Brain microvascular endothelial cell (primary cell): ENCODE data around the gene TRPV5.

Experiments
- DNase-seq: peaks from one replicate; pipeline ENCODE4 v3.0.0-alpha.2; 2020
- H3K27ac ChIP-seq: fragments of 250-450 bp; sonication (Bioruptor Pico); 2 replicates; pipeline ENCODE4 v1.5.1; 2020; ENCODE audit warnings: mild to moderate bottlenecking, moderate library complexity
- H3K27me3 ChIP-seq: fragments of 250-450 bp; sonication (Bioruptor Pico); replicated peaks from 2 replicates; pipeline ENCODE4 v1.5.1; 2020; ENCODE audit warnings: mild to moderate bottlenecking
- H3K36me3 ChIP-seq: fragments of 250-450 bp; sonication (Bioruptor Pico); replicated peaks from 2 replicates; pipeline ENCODE4 v1.5.1; 2020; ENCODE audit warnings: mild to moderate bottlenecking
- H3K4me3 ChIP-seq: 2 replicates; pipeline ENCODE4 v1.5.1; 2011; ENCODE audit warnings: low read depth, mild to moderate bottlenecking, control low read depth, low read length, moderate library complexity
- CTCF ChIP-seq: IDR thresholded peaks from 2 replicates; pipeline ENCODE4 v1.5.1; 2011; ENCODE audit warnings: low read depth, mild to moderate bottlenecking, moderate library complexity, low read length, control low read depth, inconsistent platforms; ENCODE audit errors: missing control alignments
- in situ Hi-C: cut with HindIII; loops from 2 replicates; pipeline ENCODE4 v1.10.0; 2017; ENCODE audit warnings: low sequenced_read_pairs, low pct_ligation_motif_present

The TRPV5 gene

GRCh38 chr7:142867097-142867378 lies 66.5 kb downstream of the TRPV5 start:
- no peak for DNase-seq
- H3K36me3 ChIP-seq: no peaks in the 10 kb centered on the region
- in situ Hi-C loops: no loop called here
- no peak overlapping the region for H3K27ac ChIP-seq
- no peaks in the 10 kb centered on the region for H3K27me3 ChIP-seq
- no peak for TF ChIP-seq CTCF
- H3K4me3 ChIP-seq: no peak overlapping the region

- Histone ChIP-seq H3K27ac (no peak overlapping the region), H3K4me3 (no peak overlapping the region), H3K36me3 (no peaks in the 10 kb centered on the region), H3K27me3 (no peaks in the 10 kb centered on the region)
- peak; percentile 73 for TF ChIP-seq CTCF
- no peak for DNase-seq
- in situ Hi-C loops: no loop called here
Measured at GRCh38 chr7:142866361-142867096, 67.0 kb downstream of the TRPV5 start.

GRCh38 chr7:142865766-142866165 lies 67.8 kb downstream of the TRPV5 start:
- no peak overlapping the region for H3K4me3 ChIP-seq
- in situ Hi-C loops: no loop called here
- no peaks in the 10 kb centered on the region for H3K36me3 ChIP-seq
- no peak for DNase-seq
- no peak for TF ChIP-seq CTCF
- no peak overlapping the region for H3K27ac ChIP-seq
- H3K27me3 ChIP-seq: no peaks in the 10 kb centered on the region

- Histone ChIP-seq H3K27ac (no peak overlapping the region), H3K36me3 (no peaks in the 10 kb centered on the region), H3K27me3 (no peaks in the 10 kb centered on the region), H3K4me3 (no peak overlapping the region)
- no peak for TF ChIP-seq CTCF
- in situ Hi-C loops: no loop called here
- no peak for DNase-seq
Measured at GRCh38 chr7:142864980-142865747, 68.4 kb downstream of the TRPV5 start.

DNA sequence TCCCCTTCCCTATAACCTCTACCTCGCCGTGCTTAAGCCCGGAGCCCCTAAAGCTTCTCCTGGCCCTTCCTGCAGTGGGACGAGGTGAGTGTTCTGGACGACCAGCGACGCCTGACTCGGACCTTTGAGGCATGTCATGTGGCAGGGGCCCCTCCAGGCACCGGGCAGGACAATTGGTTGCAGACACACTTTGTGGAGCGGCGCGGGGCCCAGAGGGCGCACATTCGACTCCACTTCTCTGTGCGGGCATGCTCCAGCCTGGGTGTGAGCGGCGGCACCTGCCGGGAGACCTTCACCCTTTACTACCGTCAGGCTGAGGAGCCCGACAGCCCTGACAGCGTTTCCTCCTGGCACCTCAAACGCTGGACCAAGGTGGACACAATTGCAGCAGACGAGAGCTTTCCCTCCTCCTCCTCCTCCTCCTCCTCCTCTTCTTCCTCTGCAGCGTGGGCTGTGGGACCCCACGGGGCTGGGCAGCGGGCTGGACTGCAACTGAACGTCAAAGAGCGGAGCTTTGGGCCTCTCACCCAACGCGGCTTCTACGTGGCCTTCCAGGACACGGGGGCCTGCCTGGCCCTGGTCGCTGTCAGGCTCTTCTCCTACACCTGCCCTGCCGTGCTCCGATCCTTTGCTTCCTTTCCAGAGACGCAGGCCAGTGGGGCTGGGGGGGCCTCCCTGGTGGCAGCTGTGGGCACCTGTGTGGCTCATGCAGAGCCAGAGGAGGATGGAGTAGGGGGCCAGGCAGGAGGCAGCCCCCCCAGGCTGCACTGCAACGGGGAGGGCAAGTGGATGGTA lies 69.5 kb downstream of the TRPV5 start:
- no peak overlapping the region for H3K4me3 ChIP-seq
- H3K27ac ChIP-seq: no peak overlapping the region
- in situ Hi-C loops: no loop called here
- no peaks in the 10 kb centered on the region for H3K27me3 ChIP-seq
- no peak for TF ChIP-seq CTCF
- H3K36me3 ChIP-seq: no peaks in the 10 kb centered on the region
- no peak for DNase-seq
